HL-60/S4 (cell line): ENCODE results near the gene ZNF580.

Experiments used
- in situ Hi-C: fragments of 300-500 bp; cut with MboI; formaldehyde crosslinking; loops from 2 replicates; pipeline ENCODE4 v1.14.3; 2022; ENCODE audit warnings: low sequenced_read_pairs

Gene ZNF580

GRCh38 chr19:55622242-55622969 lies 18.4 kb upstream of the ZNF580 start:
- in situ Hi-C loops = no loop called here

DNA sequence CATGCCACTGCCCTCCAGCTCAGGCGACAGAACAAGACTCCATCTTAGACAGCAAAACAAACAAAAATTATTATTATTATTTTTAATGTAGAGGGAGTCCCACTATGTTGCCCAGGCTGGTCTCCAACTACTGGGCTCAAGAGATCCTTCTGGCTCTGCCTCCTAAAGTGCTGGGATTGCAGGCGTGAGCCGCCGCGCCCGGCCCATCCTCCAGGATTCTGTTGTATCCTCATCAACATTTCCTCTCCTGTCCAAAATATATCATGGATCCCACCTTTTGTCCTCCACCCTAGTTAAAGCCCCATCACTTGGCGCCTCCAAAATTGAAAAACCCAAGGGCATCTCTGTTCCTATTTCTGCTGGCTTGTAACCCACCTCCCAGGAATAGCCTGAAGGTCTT lies 17.7 kb upstream of the ZNF580 start:
- in situ Hi-C loops = no loop called here

DNA sequence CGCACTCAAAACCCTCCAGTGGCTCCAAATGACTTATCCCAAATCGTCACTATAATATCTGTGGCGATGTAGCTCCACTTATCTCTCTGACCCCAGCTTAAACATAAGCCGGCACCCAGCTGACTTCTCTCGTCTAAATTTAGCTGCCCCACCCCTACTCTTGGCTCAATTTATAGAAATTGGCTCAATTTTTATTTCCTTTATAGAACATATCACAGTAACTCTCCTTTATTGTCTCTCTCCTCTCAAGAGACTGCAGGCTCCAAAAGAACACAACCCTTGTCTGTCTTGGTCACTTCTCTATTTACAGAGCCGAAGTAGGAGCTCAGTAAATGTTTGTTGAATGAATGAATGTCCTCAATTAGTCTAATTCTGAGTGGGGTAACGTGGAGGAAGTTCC lies 17.2 kb upstream of the ZNF580 start:
- in situ Hi-C loops = no loop called here

GRCh38 chr19:55624109-55625003 lies 16.4 kb upstream of the ZNF580 start, which contains the start of gene ZNF784:
TSS of gene ZNF784 (minus strand) at chr19:55624566. CDS start at chr19:55624561, 5 bp downstream.
- in situ Hi-C loops = loop anchor here (5.0 kb wide), 1 partner anchor 107 kb away; no protein-coding TSS in a partner anchor

- in situ Hi-C loops = loop anchor here (5.0 kb wide), 1 partner anchor 108 kb away; no protein-coding TSS in a partner anchor
These were observed 15.8 kb upstream of the ZNF580 start for GRCh38 chr19:55625004-55625326.

GRCh38 chr19:55626350-55626749 lies 14.5 kb upstream of the ZNF580 start:
- in situ Hi-C loops = loop anchor here (5.0 kb wide), 1 partner anchor 109 kb away; no protein-coding TSS in a partner anchor

- in situ Hi-C loops = loop anchor here (10.0 kb wide), 1 partner anchor 488 kb away; the partner anchor contains the start of gene TNNT1
These were observed 8.4 kb upstream of the ZNF580 start for GRCh38 chr19:55632463-55632834.

DNA sequence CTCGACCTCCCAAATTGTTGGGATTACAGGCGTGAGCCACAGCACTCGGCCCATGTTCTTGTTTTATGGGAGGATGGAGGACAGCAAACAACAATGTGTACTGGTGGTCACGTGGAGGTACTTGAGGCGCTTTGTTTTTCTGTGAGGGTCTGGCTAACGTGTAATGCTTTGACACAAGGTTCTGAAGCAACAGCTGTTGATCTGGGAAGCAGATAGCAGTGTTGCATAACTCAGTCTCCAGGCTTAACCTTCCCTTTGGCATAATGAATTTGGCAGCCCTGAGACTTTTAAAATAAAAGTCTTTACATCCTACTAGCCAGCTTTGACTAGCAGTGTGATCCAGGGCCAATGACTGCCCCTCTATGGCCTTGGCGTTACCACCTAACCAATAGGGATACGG lies 6.9 kb upstream of the ZNF580 start:
- in situ Hi-C loops = loop anchor here (10.0 kb wide), 1 partner anchor 489 kb away; the partner anchor contains the start of gene TNNT1

DNA sequence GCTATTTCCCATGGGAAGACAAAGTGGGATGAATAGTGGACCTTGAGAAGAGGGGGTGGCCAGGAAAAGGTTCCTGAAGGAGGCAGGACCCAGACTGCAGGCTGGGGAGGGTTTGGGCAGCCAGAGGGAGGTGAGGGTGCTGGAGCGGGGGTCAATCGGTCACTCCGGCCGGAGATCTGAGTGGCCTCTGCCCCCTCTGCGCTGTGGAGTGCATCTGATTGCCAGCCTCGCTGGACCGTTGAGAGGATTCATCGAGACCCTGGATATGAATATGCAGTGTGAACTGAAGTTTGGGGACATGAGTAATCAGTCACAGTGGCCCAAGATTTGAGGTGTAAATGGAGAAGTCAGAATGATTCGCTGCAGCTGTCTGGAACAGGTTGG lies 5.5 kb upstream of the ZNF580 start:
- in situ Hi-C loops = loop anchor here (10.0 kb wide), 1 partner anchor 491 kb away; the partner anchor contains the start of gene TNNT1

DNA sequence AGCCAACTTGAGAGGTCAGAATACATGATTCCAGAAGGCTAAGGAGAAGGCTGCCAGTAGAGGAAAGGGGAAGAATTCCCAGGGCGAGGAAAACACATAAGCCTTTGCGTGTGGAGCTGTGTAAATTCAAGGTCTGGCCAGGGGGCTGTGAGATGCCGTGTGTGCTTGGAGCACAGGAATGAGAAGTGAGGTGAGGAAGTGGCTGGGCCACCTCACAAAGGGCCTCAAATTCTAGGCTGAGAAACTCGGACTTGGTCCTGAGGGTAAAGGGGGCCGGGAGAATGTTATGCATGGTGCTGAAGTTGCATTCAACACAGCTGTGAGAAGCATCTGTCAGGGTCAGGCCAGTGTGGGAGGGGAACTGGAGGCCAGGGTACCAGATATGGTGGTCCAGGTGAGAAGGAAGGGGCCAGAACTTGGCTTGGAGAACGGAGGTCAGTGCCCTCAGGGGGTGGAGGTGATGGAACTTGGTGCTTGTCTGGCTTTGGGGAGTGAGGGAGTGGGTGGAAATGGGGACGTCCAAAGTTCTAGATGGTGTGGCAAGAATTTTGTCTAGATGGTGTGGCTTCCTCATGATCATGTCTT lies 4.9 kb upstream of the ZNF580 start:
- in situ Hi-C loops = loop anchor here (10.0 kb wide), 1 partner anchor 491 kb away; the partner anchor contains the start of gene TNNT1

DNA sequence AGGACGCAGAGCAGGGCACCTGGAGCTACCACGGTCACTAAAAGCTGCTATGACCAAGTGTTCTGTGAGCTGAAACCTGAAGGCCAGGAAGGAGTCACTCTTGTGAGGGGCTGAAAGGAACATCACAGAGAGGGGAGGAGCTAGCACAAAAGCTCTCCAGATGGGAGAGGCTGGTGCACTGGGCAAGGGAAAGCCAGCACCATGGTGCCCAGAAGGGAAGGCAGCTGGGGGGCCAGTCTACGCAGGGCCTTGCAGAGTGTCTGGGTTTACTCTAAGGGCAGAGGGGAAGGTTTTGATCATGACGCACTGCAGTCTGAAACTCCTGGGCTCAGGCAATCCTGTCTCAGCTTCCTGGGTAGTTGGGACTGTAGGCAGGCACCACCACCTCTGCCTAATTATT lies 4.1 kb upstream of the ZNF580 start:
- in situ Hi-C loops = loop anchor here (10.0 kb wide), 1 partner anchor 492 kb away; the partner anchor contains the start of gene TNNT1

GRCh38 chr19:55637534-55637933 lies 3.3 kb upstream of the ZNF580 start:
- in situ Hi-C loops = loop anchor here (10.0 kb wide), 1 partner anchor 493 kb away; the partner anchor contains the start of gene TNNT1

DNA sequence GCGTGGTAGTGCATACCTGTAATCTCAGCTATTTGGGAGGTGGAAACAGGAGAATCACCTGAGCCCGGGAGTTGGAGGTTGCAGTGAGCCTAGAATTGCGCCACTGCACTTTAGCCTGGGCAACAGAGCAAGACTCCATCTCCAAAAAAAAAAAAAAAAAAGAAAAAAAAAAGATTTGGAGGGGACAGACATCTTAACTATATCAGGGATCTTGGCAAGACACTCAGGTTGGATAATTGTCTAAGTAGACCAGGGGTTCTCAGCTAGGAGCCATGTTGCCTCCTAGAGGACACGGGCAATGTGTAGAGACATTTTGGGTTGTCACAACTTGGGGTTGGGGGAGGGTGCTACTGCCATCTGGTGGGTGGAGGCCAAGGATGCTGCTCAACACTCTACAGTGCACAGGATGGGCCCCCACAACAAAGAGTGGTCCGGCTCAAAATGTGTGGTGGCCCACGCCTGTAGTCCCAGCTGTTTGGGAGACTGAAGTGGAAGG lies 1.9 kb upstream of the ZNF580 start:
- in situ Hi-C loops = loop anchor here (10.0 kb wide), 1 partner anchor 494 kb away; the partner anchor contains the start of gene TNNT1

DNA sequence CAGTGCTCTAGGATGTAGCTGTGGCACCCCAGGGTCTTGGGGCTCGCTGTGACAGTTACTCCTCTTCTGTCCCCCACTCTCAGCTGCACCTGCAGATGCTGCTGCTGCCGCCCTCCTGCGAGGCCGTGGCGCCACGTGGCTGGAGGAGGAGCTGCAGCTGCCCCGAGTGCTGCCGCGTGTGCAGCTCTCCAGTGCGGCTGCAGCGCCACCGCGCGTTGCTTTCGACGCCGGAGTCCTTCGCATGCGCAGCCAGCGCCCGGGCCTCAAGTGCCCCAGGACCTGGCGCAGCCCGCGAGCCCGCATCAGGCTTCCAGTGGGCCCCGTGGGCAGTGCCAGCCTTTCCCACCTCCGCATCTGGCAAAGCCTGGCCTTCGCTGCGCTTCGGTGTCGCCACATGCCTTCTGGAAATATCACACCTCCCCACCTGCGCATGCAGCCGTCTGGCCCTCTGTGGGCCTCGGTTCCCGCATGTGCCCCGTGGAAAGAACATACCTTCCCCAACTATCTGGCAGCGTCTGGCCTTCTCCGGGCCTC lies 692 bp upstream of the ZNF580 start:
- in situ Hi-C loops = no loop called here

GRCh38 chr19:55641426-55642152 lies 787 bp downstream of the ZNF580 start:
- in situ Hi-C loops = no loop called here

GRCh38 chr19:55642153-55643002 lies 1.6 kb downstream of the ZNF580 start:
- in situ Hi-C loops = no loop called here

DNA sequence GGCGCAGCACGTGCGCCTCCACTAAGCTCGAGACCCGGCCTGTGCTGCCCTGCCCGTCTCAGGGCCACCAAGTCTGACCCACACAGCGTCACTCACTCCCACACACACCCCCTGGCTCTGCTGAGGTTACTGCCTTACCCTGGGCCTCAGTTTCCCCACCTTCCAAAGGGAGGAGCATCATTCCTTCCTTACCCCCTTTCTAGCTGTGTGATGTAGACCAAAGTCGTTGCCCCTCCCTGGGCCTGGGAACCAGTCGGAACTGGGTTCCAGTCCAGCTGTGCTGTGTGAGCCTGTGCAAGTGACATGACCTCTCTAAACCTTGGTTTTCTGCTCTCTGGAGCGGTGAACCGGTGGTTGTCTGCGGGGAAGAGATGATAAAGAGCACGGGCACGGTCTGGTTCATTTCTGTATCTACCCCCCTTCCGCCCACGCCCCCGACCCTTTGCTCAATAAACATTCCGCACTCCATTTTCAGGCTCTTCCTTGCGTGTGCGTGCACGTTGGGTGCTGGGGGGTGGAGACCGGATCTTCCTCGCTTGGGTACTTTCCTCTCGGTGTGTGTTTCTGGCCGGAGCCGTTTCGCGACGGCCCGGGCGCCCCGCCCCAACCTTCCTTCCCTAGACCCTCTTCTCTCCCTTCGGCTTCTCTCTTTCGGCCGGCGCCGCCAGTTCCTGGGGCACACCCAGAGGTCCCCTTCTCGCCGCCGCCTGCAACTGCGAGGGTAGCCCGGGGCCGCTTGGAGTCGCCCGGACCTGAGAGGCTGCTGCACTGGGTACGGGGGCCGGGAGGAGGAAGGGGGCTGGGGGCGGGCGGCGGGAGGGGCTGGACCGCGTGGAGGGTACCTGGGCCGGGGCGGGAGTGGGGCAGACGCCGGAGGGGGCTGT lies 2.4 kb downstream of the ZNF580 start, which contains the start of gene ZNF581:
Gene ZNF581 (plus strand): TSS at position 647 of the 884 bp plus-strand sequence. CDS start 923 bp downstream, outside the sequence.
- in situ Hi-C loops = no loop called here

DNA sequence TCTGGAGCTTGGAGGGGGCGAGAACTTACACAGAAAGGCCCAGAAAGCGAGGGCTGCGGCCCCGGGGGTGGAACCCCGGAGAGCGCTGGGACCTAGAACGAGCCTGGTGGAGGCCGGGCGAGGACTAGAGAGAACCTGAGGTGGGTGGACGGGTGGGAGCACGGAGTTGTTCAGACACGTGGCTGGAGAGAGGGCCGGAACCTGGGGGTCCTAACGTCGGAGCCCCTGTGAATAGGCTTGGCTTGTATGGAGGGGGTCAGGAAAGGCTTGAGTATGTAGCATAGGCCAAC lies 3.0 kb downstream of the ZNF580 start:
- in situ Hi-C loops = no loop called here
